Kidney epithelial cell (primary cell): ENCODE data around the gene SNAPC4. TPM values are rescaled to one million over a fixed set of nuclear protein-coding genes. Genes with fewer than 3 reads are reported as not detected.

Source experiments
- DNase-seq: peaks from one replicate; pipeline ENCODE4 v3.0.0-alpha.2; 2010; ENCODE audit warnings: low read depth
- H3K27me3 ChIP-seq: 2 replicates; pipeline ENCODE4 v1.6.0; 2011; ENCODE audit warnings: low read length; ENCODE audit not compliant: control insufficient read depth, insufficient read depth
- H3K36me3 ChIP-seq: 2 replicates; pipeline ENCODE4 v1.5.1; 2011; ENCODE audit warnings: low read length; ENCODE audit not compliant: control insufficient read depth, insufficient read depth
- H3K4me3 ChIP-seq: 2 replicates; pipeline ENCODE4 v1.5.1; 2011; ENCODE audit warnings: low read depth, mild to moderate bottlenecking, control low read depth, low read length
- total RNA-seq: library from RNA; depleted of rRNA; stranded (reverse); fragments of >200 nt; gene quantifications from 2 replicates; pipeline ENCODE4 v1.2.3, GENCODE V29; 2015
- TF ChIP-seq, protein P1 (sequence below): IDR thresholded peaks from 2 replicates; pipeline ENCODE4 v1.5.1; 2011; ENCODE audit warnings: mild to moderate bottlenecking, moderate library complexity, low read length, control low read depth, inconsistent platforms; ENCODE audit not compliant: insufficient read depth, poor library complexity, severe bottlenecking

Gene SNAPC4
- total RNA-seq, 1 donor from 2014 or later = 14.9 TPM

DNA sequence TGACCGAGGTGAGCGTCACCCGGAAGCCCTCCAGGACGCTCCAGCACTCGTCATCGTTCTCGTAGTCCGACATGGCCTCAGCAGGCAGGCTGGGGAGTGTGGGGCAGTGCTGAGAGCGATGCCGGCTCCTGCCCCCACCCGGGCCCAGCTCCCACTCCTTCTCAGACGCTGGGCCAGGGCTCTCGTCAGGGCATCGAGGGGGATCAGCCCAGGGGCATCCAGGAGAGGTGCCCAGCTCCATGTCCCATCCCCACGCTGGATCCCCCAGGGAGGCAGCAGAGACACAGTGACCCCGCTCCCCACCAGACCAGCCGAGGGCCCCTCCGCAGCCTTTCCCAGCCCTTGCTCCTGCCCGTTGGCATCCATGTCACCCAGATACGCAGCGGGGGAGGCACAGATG lies 28.0 kb downstream of the SNAPC4 start:
- no peaks in the 10 kb centered on the region for H3K36me3 ChIP-seq
- DNase-seq = no peak
- TF ChIP-seq, protein P1, sequence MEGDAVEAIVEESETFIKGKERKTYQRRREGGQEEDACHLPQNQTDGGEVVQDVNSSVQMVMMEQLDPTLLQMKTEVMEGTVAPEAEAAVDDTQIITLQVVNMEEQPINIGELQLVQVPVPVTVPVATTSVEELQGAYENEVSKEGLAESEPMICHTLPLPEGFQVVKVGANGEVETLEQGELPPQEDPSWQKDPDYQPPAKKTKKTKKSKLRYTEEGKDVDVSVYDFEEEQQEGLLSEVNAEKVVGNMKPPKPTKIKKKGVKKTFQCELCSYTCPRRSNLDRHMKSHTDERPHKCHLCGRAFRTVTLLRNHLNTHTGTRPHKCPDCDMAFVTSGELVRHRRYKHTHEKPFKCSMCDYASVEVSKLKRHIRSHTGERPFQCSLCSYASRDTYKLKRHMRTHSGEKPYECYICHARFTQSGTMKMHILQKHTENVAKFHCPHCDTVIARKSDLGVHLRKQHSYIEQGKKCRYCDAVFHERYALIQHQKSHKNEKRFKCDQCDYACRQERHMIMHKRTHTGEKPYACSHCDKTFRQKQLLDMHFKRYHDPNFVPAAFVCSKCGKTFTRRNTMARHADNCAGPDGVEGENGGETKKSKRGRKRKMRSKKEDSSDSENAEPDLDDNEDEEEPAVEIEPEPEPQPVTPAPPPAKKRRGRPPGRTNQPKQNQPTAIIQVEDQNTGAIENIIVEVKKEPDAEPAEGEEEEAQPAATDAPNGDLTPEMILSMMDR = no peak
- no peak overlapping the region for H3K4me3 ChIP-seq
- H3K27me3 ChIP-seq = no peaks in the 10 kb centered on the region

DNA sequence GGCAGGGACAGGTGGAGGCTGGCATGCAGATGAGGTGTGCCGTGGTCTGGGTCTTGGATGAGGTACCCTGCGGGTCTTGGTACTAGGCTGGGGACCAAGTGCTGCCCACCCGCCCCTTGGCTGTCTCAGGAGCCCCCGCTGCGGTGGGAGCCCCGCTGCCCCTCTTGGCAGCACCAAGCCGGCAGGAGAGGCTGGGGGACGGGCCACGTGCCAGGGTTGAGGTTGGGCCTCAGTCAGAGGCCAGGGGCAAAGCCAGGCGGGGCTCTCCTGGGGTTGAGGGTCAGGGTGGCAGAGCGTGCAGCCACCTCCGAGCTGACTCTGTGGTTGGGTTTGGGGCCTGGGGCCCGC lies 28.5 kb downstream of the SNAPC4 start:
- TF ChIP-seq, protein P1 = no peak
- DNase-seq = no peak
- Histone ChIP-seq H3K36me3 (no peaks in the 10 kb centered on the region), H3K4me3 (no peak overlapping the region), H3K27me3 (no peaks in the 10 kb centered on the region)

DNA sequence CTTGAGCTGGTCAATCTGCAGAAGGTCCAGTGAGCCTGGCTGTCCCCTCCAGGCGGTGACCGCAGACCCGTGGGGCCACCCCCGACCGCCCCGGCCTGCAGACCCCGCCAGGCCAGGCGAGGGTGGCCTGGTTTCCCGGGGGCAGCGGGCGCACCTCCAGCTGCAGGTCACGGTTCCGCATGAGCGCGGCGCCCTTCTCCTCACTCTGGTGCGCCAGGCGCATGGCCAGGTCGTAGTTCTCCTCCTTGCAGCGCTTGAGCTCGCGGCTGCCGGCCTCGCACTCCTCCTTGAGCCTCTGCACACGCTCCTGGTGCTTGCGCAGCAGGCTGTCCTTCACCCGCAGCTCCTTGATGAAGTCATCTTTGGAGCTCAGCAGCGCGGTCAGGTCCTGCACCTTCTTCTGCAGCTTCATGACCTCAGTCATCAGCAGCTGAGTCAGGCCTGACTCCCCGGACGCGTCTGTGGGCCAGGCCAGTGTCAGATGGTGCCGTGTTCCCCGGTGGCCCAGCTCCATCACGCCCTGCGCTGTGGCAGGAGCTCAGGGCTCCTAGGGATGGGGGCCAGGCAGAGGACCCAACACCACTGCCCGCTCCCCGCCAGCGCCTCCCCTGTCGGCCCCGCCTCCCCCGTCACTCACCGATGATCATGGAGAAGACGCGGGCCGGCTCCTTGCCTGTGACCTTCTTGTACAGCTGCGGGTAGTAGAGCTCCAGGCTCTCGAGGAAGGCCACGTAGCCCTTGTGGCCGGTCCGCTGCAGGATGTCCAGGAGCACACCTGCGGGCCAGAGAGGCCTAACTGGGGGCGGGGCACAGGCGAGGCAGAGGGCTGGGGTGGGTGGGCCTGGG lies 29.1 kb downstream of the SNAPC4 start:
- DNase-seq = no peak
- Histone ChIP-seq H3K36me3 (no peaks in the 10 kb centered on the region), H3K4me3 (no peak overlapping the region), H3K27me3 (no peaks in the 10 kb centered on the region)
- TF ChIP-seq, protein P1 = no peak

DNA sequence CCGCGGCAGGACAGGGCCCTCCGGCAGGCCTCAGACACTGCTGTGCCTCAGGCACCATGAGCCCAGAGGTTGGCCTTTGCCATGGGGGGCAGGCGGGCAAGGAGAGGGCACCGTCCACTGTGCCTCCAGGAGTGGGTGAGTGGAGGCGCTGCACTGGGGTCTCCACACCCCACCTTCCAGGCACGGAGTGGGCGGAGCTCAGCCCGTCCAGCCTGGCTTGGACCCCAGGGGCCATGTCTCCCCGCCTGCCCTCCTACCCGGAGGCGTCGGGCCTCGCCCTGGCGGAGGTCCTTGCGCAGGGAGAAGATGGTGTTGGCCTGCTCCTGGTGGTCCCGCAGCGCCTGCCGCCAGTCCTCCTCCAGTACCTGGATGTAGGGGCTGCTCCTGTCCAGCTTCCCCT lies 29.9 kb downstream of the SNAPC4 start:
- H3K36me3 ChIP-seq = no peaks in the 10 kb centered on the region
- H3K27me3 ChIP-seq = no peaks in the 10 kb centered on the region
- H3K4me3 ChIP-seq = no peak overlapping the region
- no peak for DNase-seq
- TF ChIP-seq, protein P1 = no peak

DNA sequence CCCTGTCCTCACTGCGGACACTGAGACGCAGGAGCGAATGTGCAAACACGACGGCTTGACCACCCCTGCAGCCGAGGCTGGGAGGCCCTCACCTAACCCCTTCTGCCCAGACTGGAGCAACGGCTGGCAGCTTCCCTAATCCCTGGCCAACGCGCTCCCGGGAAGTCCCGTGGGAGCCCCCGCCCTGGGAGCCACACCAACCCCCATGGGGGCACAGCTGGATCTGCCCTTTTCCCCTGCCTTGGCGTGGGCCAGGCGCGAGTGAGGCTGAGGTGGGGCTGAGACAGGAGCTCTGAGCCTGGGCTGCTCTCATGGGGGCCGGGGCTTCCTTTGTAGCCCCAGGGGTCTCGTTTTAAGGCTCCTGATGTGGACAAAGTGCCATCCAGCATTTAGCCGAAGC lies 31.8 kb downstream of the SNAPC4 start:
- no peaks in the 10 kb centered on the region for H3K36me3 ChIP-seq
- DNase-seq = no peak
- H3K27me3 ChIP-seq = no peaks in the 10 kb centered on the region
- H3K4me3 ChIP-seq = no peak overlapping the region
- TF ChIP-seq, protein P1 = no peak

DNA sequence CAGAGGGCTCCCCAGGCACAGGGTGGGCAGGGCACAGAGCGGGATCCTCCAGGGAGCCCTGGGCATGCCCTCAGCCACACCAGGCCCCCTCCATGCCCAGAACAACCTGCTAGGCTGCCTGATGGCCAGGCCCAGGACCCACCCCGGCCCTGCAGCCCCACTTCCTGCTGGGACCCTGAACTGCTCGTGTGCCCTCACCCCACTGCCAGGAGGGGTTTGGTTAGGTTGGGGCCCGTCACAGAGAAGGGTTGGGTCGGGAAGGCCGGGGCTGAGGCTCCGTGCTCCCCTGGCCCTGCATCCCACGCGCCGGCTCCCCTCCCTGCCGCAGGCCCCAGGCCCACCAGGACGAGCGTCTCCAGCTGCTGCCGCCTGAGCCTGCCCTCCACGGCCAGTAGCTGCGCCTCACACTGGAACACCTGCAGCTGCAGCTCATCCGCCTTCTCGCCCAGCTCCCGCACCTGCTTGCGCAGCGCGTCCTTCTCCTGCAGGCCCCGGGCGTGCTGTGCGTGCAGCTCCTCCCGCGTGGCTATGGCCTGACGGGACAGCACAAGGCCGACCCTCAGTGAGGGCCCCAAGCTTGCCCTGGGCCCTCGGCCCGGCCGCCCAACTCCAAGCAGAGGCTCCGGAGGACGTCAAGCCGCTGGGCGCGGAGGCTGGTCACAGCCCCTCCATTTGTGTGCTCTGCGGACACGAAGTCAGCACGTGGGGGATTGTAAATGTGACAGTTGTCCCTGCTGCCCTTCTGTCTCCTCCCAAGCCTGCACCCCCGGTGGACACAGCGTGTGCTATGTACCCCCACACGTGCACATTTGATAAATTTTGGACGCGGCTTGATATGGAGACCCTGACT lies 32.4 kb downstream of the SNAPC4 start:
- Histone ChIP-seq H3K27me3 (no peaks in the 10 kb centered on the region), H3K4me3 (no peak overlapping the region), H3K36me3 (no peaks in the 10 kb centered on the region)
- TF ChIP-seq, protein P1 = no peak
- no peak for DNase-seq
